SK-N-SH (cell line): ENCODE measurements around the gene VN1R5. TPM values are rescaled to one million over a fixed set of nuclear protein-coding genes. Genes with fewer than 3 reads are reported as not detected.

ENCODE experiments used
- CTCF ChIA-PET: fragments of 300-600, 350-600 bp; formaldehyde crosslinking; extraction: SDS; loops from one replicate; lab custom pipeline; 2021; lab: Yijun Ruan, JAX
- POLR2A ChIA-PET: fragments of 350-600 bp; sonication (Branson Sonifier 250); formaldehyde crosslinking; extraction: SDS; loops from one replicate; lab custom pipeline; 2020; ENCODE audit warnings: antibody characterized with exemption, inconsistent platforms; lab: Yijun Ruan, JAX
- DNase-seq: peaks from one replicate; pipeline ENCODE4 v3.0.0; 2012
- H2AFZ ChIP-seq: fragments of 200-600 bp; sonication (generic); 2 replicates; pipeline ENCODE4 v1.8.1; 2016; ENCODE audit warnings: antibody characterized with exemption, mild to moderate bottlenecking, low read depth
- H3F3A ChIP-seq: fragments of 200-600 bp; sonication (generic); replicated peaks from 2 replicates; pipeline ENCODE3; 2016; ENCODE audit warnings: antibody characterized with exemption, mild to moderate bottlenecking; ENCODE audit not compliant: insufficient read depth
- H3K27ac ChIP-seq, 2 experiments: fragments of 200-500 bp in 1 of 2; fragments of 200-600 bp in 1 of 2; sonication (Bioruptor generic) in 1 of 2; sonication (generic), shearing (Covaris generic) in 1 of 2; 2 replicates each; pipeline versions ENCODE4 v1.5.1 to v1.6.1; 2014 to 2016; ENCODE audit warnings: low read depth in 2 of 2, inconsistent platforms in 1 of 2, low read length in 1 of 2, mild to moderate bottlenecking in 1 of 2, mixed read lengths in 1 of 2
- H3K27me3 ChIP-seq: fragments of 200-600 bp; sonication (generic), shearing (Covaris generic); 2 replicates; pipeline ENCODE4 v1.6.1; 2016; ENCODE audit warnings: mixed run types; ENCODE audit not compliant: insufficient read depth
- H3K36me3 ChIP-seq, 2 experiments: fragments of 200-500 bp in 1 of 2; fragments of 200-600 bp in 1 of 2; sonication (Bioruptor generic) in 1 of 2; sonication (generic) in 1 of 2; replicated peaks in 1 of 2; 2 replicates each; pipeline versions ENCODE3 to v1.5.1; 2014 to 2016; ENCODE audit warnings: low read length in 1 of 2, mild to moderate bottlenecking in 1 of 2; ENCODE audit not compliant: insufficient read depth in 2 of 2, control insufficient read depth in 1 of 2
- H3K4me1 ChIP-seq, 2 experiments: fragments of 200-500 bp in 1 of 2; fragments of 200-600 bp in 1 of 2; sonication (Bioruptor generic) in 1 of 2; sonication (generic), shearing (Covaris generic) in 1 of 2; 2 replicates each; pipeline versions ENCODE4 v1.5.1 to v1.6.1; 2014 to 2016; ENCODE audit warnings: low read depth in 1 of 2, low read length in 1 of 2, mixed run types in 1 of 2; ENCODE audit not compliant: insufficient read depth in 2 of 2, control insufficient read depth in 1 of 2
- H3K4me2 ChIP-seq: fragments of 200-600 bp; sonication (generic), shearing (Covaris generic); 2 replicates; pipeline ENCODE4 v1.6.1; 2017; ENCODE audit warnings: mixed run types
- H3K4me3 ChIP-seq, 2 experiments: fragments of 200-500 bp in 1 of 2; fragments of 200-600 bp in 1 of 2; sonication (Bioruptor generic) in 1 of 2; sonication (generic), shearing (Covaris generic) in 1 of 2; 2 replicates each; pipeline versions ENCODE4 v1.5.1 to v1.8.1; 2014 to 2016; ENCODE audit warnings: low read depth in 2 of 2, inconsistent platforms in 1 of 2, low read length in 1 of 2, mild to moderate bottlenecking in 1 of 2, mixed read lengths in 1 of 2, moderate library complexity in 1 of 2
- H3K79me2 ChIP-seq: fragments of 200-600 bp; sonication (generic); 2 replicates; pipeline ENCODE4 v1.8.1; 2017; ENCODE audit warnings: mild to moderate bottlenecking; ENCODE audit not compliant: insufficient read depth
- H3K9ac ChIP-seq: fragments of 200-600 bp; sonication (generic); 2 replicates; pipeline ENCODE4 v1.6.1; 2017; ENCODE audit warnings: mixed run types
- H3K9me2 ChIP-seq: fragments of 200-600 bp; sonication (generic); 2 replicates; pipeline ENCODE4 v1.6.1; 2017; ENCODE audit warnings: mixed run types
- H3K9me3 ChIP-seq: fragments of 200-600 bp; sonication (generic); 2 replicates; pipeline ENCODE4 v1.6.1; 2017; ENCODE audit warnings: mixed run types, mild to moderate bottlenecking, moderate library complexity
- H4K20me1 ChIP-seq: fragments of 200-600 bp; sonication (generic); 2 replicates; pipeline ENCODE4 v1.6.1; 2017; ENCODE audit warnings: mild to moderate bottlenecking, mixed run types; ENCODE audit not compliant: insufficient read depth
- CHD2 ChIP-seq: fragments of 150-350 bp; IDR thresholded peaks from 2 replicates; pipeline ENCODE4 v1.6.1; 2018; ENCODE audit warnings: low read length; ENCODE audit not compliant: partially characterized antibody
- ELF1 ChIP-seq: IDR thresholded peaks from 2 replicates; pipeline ENCODE4 v1.4.0; 2012
- EP300 ChIP-seq, 2 experiments: IDR thresholded peaks; 2 replicates each; pipeline versions ENCODE4 v1.4.0 to v1.6.1; 2012; ENCODE audit warnings: borderline replicate concordance in 1 of 2, low read depth in 1 of 2, low read length in 1 of 2
- EZH2phosphoT487 ChIP-seq: fragments of 200-600 bp; sonication (generic); IDR thresholded peaks from 2 replicates; pipeline ENCODE4 v1.6.1; 2017; ENCODE audit warnings: low read depth, mixed run types, mild to moderate bottlenecking, antibody characterized with exemption, moderate library complexity, borderline replicate concordance
- FOSL2 ChIP-seq: IDR thresholded peaks from 2 replicates; pipeline ENCODE4 v1.4.0; 2012; ENCODE audit warnings: low read depth, mild to moderate bottlenecking, moderate library complexity, borderline replicate concordance
- GABPA ChIP-seq: IDR thresholded peaks from 2 replicates; pipeline ENCODE4 v1.4.0; 2012; ENCODE audit warnings: low read depth, mild to moderate bottlenecking
- IRF3 ChIP-seq: fragments of 150-350 bp; IDR thresholded peaks from 2 replicates; pipeline ENCODE4 v1.6.1; 2016; ENCODE audit warnings: mild to moderate bottlenecking, low read depth, low read length
- JUND ChIP-seq: IDR thresholded peaks from 2 replicates; pipeline ENCODE4 v1.4.0; 2012
- MAX ChIP-seq: IDR thresholded peaks from 2 replicates; pipeline ENCODE4 v1.4.0; 2012; ENCODE audit warnings: low read depth
- MEF2A ChIP-seq: IDR thresholded peaks from 2 replicates; pipeline ENCODE4 v1.4.0; 2012; ENCODE audit warnings: low read depth, borderline replicate concordance
- MXI1 ChIP-seq: IDR thresholded peaks from 2 replicates; pipeline ENCODE4 v1.6.1; 2012; ENCODE audit warnings: mild to moderate bottlenecking, low read depth, low read length, improper control_type of control experiment
- NRF1 ChIP-seq: IDR thresholded peaks from 2 replicates; pipeline ENCODE4 v1.6.1; 2012; ENCODE audit warnings: low read depth, mild to moderate bottlenecking, low read length
- RAD21 ChIP-seq: IDR thresholded peaks from 2 replicates; pipeline ENCODE4 v1.6.1; 2012; ENCODE audit warnings: mild to moderate bottlenecking, low read length
- RFX5 ChIP-seq: IDR thresholded peaks from 2 replicates; pipeline ENCODE4 v1.6.1; 2012; ENCODE audit warnings: mild to moderate bottlenecking, improper control_type of control experiment, low read length
- SIN3A ChIP-seq: IDR thresholded peaks from 2 replicates; pipeline ENCODE4 v1.6.1; 2012; ENCODE audit warnings: low read depth, mild to moderate bottlenecking, low read length, moderate library complexity, borderline replicate concordance
- SMC3 ChIP-seq: IDR thresholded peaks from 2 replicates; pipeline ENCODE4 v1.6.1; 2012; ENCODE audit warnings: low read depth, low read length, improper control_type of control experiment
- TAF1 ChIP-seq: IDR thresholded peaks from 2 replicates; pipeline ENCODE4 v1.6.1; 2012; ENCODE audit warnings: low read depth, mild to moderate bottlenecking, low read length, moderate library complexity, borderline replicate concordance
- TCF12 ChIP-seq: IDR thresholded peaks from 2 replicates; pipeline ENCODE4 v1.4.0; 2012
- USF1 ChIP-seq: IDR thresholded peaks from 2 replicates; pipeline ENCODE4 v1.4.0; 2012; ENCODE audit warnings: low read depth, borderline replicate concordance
- USF2 ChIP-seq: fragments of 150-350 bp; IDR thresholded peaks from 2 replicates; pipeline ENCODE4 v1.6.1; 2017; ENCODE audit warnings: antibody characterized with exemption, low read length, low read depth, borderline replicate concordance
- ZBTB33 ChIP-seq: IDR thresholded peaks from 2 replicates; pipeline ENCODE4 v1.4.0; 2012; ENCODE audit warnings: low read depth, borderline replicate concordance
- WGBS: methylation state at CpG from one replicate; pipeline ENCODE4 v1.1.6; 2017; ENCODE audit warnings: low lambda C conversion rate; 5-methylcytosine and 5-hydroxymethylcytosine counted together
- polyA plus RNA-seq, 3 experiments: library from polyadenylated mRNA; depleted of rRNA; stranded (reverse); fragments of >200 nt; gene quantifications; 2 replicates each; pipeline ENCODE4 v1.2.3, GENCODE V29; 2012

Gene VN1R5
- polyA plus RNA-seq, 1 of the 3 experiments (the other 2 are of a cell fraction): not detected

GRCh38 chr1:247293047-247293446 lies 37.2 kb downstream of the VN1R5 start:
- Histone ChIP-seq H3K27ac (no peak overlapping the region), H3K79me2 (no peaks in the 10 kb centered on the region), H3K4me3 (no peak overlapping the region), H2AFZ (no peak overlapping the region), H4K20me1 (no peaks in the 10 kb centered on the region), H3K4me1 (no peaks in the 10 kb centered on the region), H3K4me2 (no peak overlapping the region), H3K27me3 (no peaks in the 10 kb centered on the region), H3K9me2 (no peaks in the 10 kb centered on the region), H3K9ac (no peak overlapping the region), H3F3A (no peaks in the 10 kb centered on the region), H3K36me3 (peaks cover 0 to 2% of the 10 kb centered on the region in 2 experiments)
- POLR2A ChIA-PET: no interaction called here
- 72% methylated on average over 7 of the region's 7 CpGs for WGBS
- TF ChIP-seq EZH2phosphoT487 (no peak), TCF12 (no peak), RFX5 (no peak), TAF1 (no peak), ZBTB33 (no peak), IRF3 (no peak), FOSL2 (no peak), JUND (no peak), SMC3 (no peak), RAD21 (no peak), MAX (no peak), NRF1 (no peak), GABPA (no peak), EP300 (IDR thresholded peaks at IDR 0.05; ENCODE audit: borderline replicate concordance in 1 of 2, low read depth in 1 of 2, low read length in 1 of 2) (no peak), USF2 (no peak)
- TF ChIP-seq, all 33 proteins: peak for 0
- H3K9me3 ChIP-seq: no peaks in the 10 kb centered on the region
- DNase-seq: no peak
- CTCF ChIA-PET: interaction anchor here (1.0 kb wide), 1 partner anchor 24 kb away, joined by 3 read pairs; no protein-coding TSS in a partner anchor

- CTCF ChIA-PET: no interaction called here
- no peak overlapping the region for H3K4me3 ChIP-seq
- no peaks in the 10 kb centered on the region for H4K20me1 ChIP-seq
- H3K9me3 ChIP-seq: no peaks in the 10 kb centered on the region
- POLR2A ChIA-PET: no interaction called here
- no peaks in the 10 kb centered on the region for H3K27me3 ChIP-seq
- H3K9me2 ChIP-seq: no peaks in the 10 kb centered on the region
- no peak for DNase-seq
- no peaks in the 10 kb centered on the region for H3K4me1 ChIP-seq
- no peaks in the 10 kb centered on the region for H3K79me2 ChIP-seq
- no peak overlapping the region for H3K27ac ChIP-seq
- H3K9ac ChIP-seq: no peak overlapping the region
- peaks cover 2% of the 10 kb centered on the region in 2 experiments for H3K36me3 ChIP-seq
- H3F3A ChIP-seq: no peaks in the 10 kb centered on the region
- H2AFZ ChIP-seq: no peak overlapping the region
- 77% methylated on average over 5 of the region's 5 CpGs for WGBS
- no peak overlapping the region for H3K4me2 ChIP-seq
- no peak for TF ChIP-seq EP300 (IDR thresholded peaks at IDR 0.05; ENCODE audit: borderline replicate concordance in 1 of 2, low read depth in 1 of 2, low read length in 1 of 2)
- TF ChIP-seq USF1: no peak
- no peak for TF ChIP-seq ELF1
- TF ChIP-seq ZBTB33: no peak
- no peak for TF ChIP-seq TCF12
- no peak for TF ChIP-seq MEF2A
- no peak for TF ChIP-seq FOSL2
- TF ChIP-seq USF2: no peak
- TF ChIP-seq CHD2: no peak
- no peak for TF ChIP-seq SIN3A
- TF ChIP-seq MXI1: no peak
Observed at GRCh38 chr1:247294282-247294681, 38.4 kb downstream of the VN1R5 start.
